ENCODE measurements around the gene USP21.

- TF ChIP-seq CTCF (IDR thresholded peaks at IDR 0.05; ENCODE audit: control extremely low read depth in 1 of 3, insufficient read depth in 1 of 3, low read depth in 1 of 3, low read length in 3 of 3) (no peak), POLR2AphosphoS5 (IDR thresholded peaks at IDR 0.05; ENCODE audit: low read depth, low read length) (no peak), POLR2A (IDR thresholded peaks at IDR 0.05; ENCODE audit: control extremely low read depth in 1 of 2, low read depth in 2 of 2, low read length in 2 of 2) (no peak), EP300 (IDR thresholded peaks at IDR 0.05; ENCODE audit: borderline replicate concordance in 1 of 2, low read depth in 2 of 2, low read length in 2 of 2) (no peak), KDM5A (IDR thresholded peaks at IDR 0.05; ENCODE audit: low read length) (no peak), SP1 (IDR thresholded peaks at IDR 0.05; ENCODE audit: low read depth, low read length) (no peak), ATF2 (IDR thresholded peaks at IDR 0.05; ENCODE audit: low read length) (no peak), TCF12 (IDR thresholded peaks at IDR 0.05; ENCODE audit: low read depth, low read length) (no peak)
Observed at GRCh38 chr1:161185732-161186311, 26.5 kb downstream of the USP21 start.
